Effector memory CD4-positive, alpha-beta T cell (primary cell): Measurements from ENCODE around the gene GP5.

Source experiments
- DNase-seq, 3 donors: peaks; one replicate each; pipeline ENCODE4 v3.0.0-alpha.2; 2020
- H3K27ac ChIP-seq: 2 replicates; pipeline ENCODE4 v1.7.0; 2013; ENCODE audit warnings: mild to moderate bottlenecking, low read length, moderate library complexity; ENCODE audit not compliant: insufficient read depth, poor library complexity, severe bottlenecking
- H3K27me3 ChIP-seq: replicated peaks from 2 replicates; pipeline ENCODE4 v1.7.0; 2013; ENCODE audit warnings: mild to moderate bottlenecking, low read length; ENCODE audit not compliant: insufficient read depth, control insufficient read depth, poor library complexity, severe bottlenecking
- H3K36me3 ChIP-seq: 2 replicates; pipeline ENCODE4 v1.7.0; 2013; ENCODE audit warnings: mild to moderate bottlenecking, low read length, moderate library complexity; ENCODE audit not compliant: control insufficient read depth, insufficient read depth
- H3K4me1 ChIP-seq: 2 replicates; pipeline ENCODE4 v1.7.0; 2013; ENCODE audit warnings: low read length, mild to moderate bottlenecking; ENCODE audit not compliant: control insufficient read depth, insufficient read depth, poor library complexity, severe bottlenecking
- H3K4me3 ChIP-seq: 2 replicates; pipeline ENCODE4 v1.7.0; 2013; ENCODE audit warnings: low read length, low read depth, mild to moderate bottlenecking; ENCODE audit not compliant: insufficient read depth, poor library complexity, severe bottlenecking
- H3K9me3 ChIP-seq: 2 replicates; pipeline ENCODE4 v1.7.0; 2013; ENCODE audit warnings: mild to moderate bottlenecking, low read length, moderate library complexity; ENCODE audit not compliant: control insufficient read depth

The GP5 gene

GRCh38 chr3:194370753-194371152 lies 28.3 kb downstream of the GP5 start:
- DNase-seq, result no peak
- Histone ChIP-seq H3K27me3 (peaks cover 9% of the 10 kb centered on the region), H3K36me3 (no peaks in the 10 kb centered on the region), H3K9me3 (no peaks in the 10 kb centered on the region), H3K4me3 (no peak overlapping the region), H3K4me1 (no peaks in the 10 kb centered on the region), H3K27ac (no peak overlapping the region)

GRCh38 chr3:194369522-194370279 lies 29.4 kb downstream of the GP5 start, which contains the start of gene LRRC15:
LRRC15 (minus strand) TSS chr3:194369743; CDS start chr3:194361043, 8,700 bp downstream.
- no peak within 1 kb of the TSS for H3K27ac ChIP-seq
- no peaks in the 10 kb centered on the region for H3K9me3 ChIP-seq
- H3K4me1 ChIP-seq, result no peaks in the 10 kb centered on the region
- no peak within 1 kb of the TSS for H3K4me3 ChIP-seq
- no peaks in the 10 kb centered on the region for H3K36me3 ChIP-seq
- peaks cover 9% of the 10 kb centered on the region for H3K27me3 ChIP-seq
- no peak for DNase-seq

GRCh38 chr3:194368918-194369317 lies 30.1 kb downstream of the GP5 start:
- no peaks in the 10 kb centered on the region for H3K4me1 ChIP-seq
- H3K9me3 ChIP-seq, result no peaks in the 10 kb centered on the region
- no peak overlapping the region for H3K4me3 ChIP-seq
- no peak for DNase-seq
- H3K27me3 ChIP-seq, result peaks cover 9% of the 10 kb centered on the region
- H3K27ac ChIP-seq, result no peak overlapping the region
- H3K36me3 ChIP-seq, result no peaks in the 10 kb centered on the region

GRCh38 chr3:194367992-194368841 lies 30.8 kb downstream of the GP5 start:
- H3K9me3 ChIP-seq, result no peaks in the 10 kb centered on the region
- peaks cover 6% of the 10 kb centered on the region for H3K27me3 ChIP-seq
- no peak overlapping the region for H3K4me3 ChIP-seq
- H3K4me1 ChIP-seq, result no peaks in the 10 kb centered on the region
- H3K36me3 ChIP-seq, result no peaks in the 10 kb centered on the region
- H3K27ac ChIP-seq, result no peak overlapping the region
- DNase-seq, result no peak

- no peak for DNase-seq
- Histone ChIP-seq H3K4me1 (no peaks in the 10 kb centered on the region), H3K27ac (no peak overlapping the region), H3K27me3 (peaks cover 6% of the 10 kb centered on the region), H3K9me3 (no peaks in the 10 kb centered on the region), H3K36me3 (no peaks in the 10 kb centered on the region), H3K4me3 (no peak overlapping the region)
Measured at GRCh38 chr3:194365978-194366490, 33.0 kb downstream of the GP5 start.

GRCh38 chr3:194365526-194365925 lies 33.5 kb downstream of the GP5 start:
- no peak overlapping the region for H3K4me3 ChIP-seq
- H3K9me3 ChIP-seq, result no peaks in the 10 kb centered on the region
- no peaks in the 10 kb centered on the region for H3K4me1 ChIP-seq
- H3K27me3 ChIP-seq, result peaks cover 6% of the 10 kb centered on the region
- H3K27ac ChIP-seq, result no peak overlapping the region
- no peaks in the 10 kb centered on the region for H3K36me3 ChIP-seq
- no peak for DNase-seq

- DNase-seq, result no peak
Measured at GRCh38 chr3:194364652-194365434, 34.2 kb downstream of the GP5 start.

GRCh38 chr3:194364314-194364651 lies 34.8 kb downstream of the GP5 start:
- no peaks in the 10 kb centered on the region for H3K4me1 ChIP-seq
- peaks cover 6% of the 10 kb centered on the region for H3K27me3 ChIP-seq
- no peaks in the 10 kb centered on the region for H3K36me3 ChIP-seq
- H3K9me3 ChIP-seq, result no peaks in the 10 kb centered on the region
- DNase-seq, result no peak
- no peak overlapping the region for H3K27ac ChIP-seq
- no peak overlapping the region for H3K4me3 ChIP-seq

More at GRCh38 chr3:194364652-194365434, 34.2 kb downstream of the GP5 start:
- H3K36me3 ChIP-seq, result no peaks in the 10 kb centered on the region
- H3K27ac ChIP-seq, result no peak overlapping the region
- no peak overlapping the region for H3K4me3 ChIP-seq
- H3K9me3 ChIP-seq, result no peaks in the 10 kb centered on the region
- no peaks in the 10 kb centered on the region for H3K4me1 ChIP-seq
- H3K27me3 ChIP-seq, result peaks cover 6% of the 10 kb centered on the region

GRCh38 chr3:194360568-194360967 lies 38.5 kb downstream of the GP5 start:
- Histone ChIP-seq H3K4me3 (no peak overlapping the region), H3K36me3 (no peaks in the 10 kb centered on the region), H3K4me1 (no peaks in the 10 kb centered on the region), H3K27me3 (no peaks in the 10 kb centered on the region), H3K27ac (no peak overlapping the region), H3K9me3 (no peaks in the 10 kb centered on the region)
- DNase-seq, result no peak
